WERI-Rb-1 (cell line): ENCODE results near the gene BEND7.

Experiments
- DNase-seq: peaks from one replicate; pipeline ENCODE4 v3.0.0-alpha.2; 2020
- H3K27ac ChIP-seq: fragments of 250-450 bp; sonication (Bioruptor Pico); 2 replicates; pipeline ENCODE4 v1.5.1; 2020; ENCODE audit warnings: mild to moderate bottlenecking, moderate library complexity
- H3K27me3 ChIP-seq: fragments of 250-450 bp; sonication (Bioruptor Pico); 2 replicates; pipeline ENCODE4 v1.5.1; 2021; ENCODE audit warnings: mild to moderate bottlenecking, low read depth, moderate library complexity; ENCODE audit not compliant: insufficient read depth, severe bottlenecking
- H3K36me3 ChIP-seq: fragments of 250-450 bp; sonication (Bioruptor Pico); 2 replicates; pipeline ENCODE4 v1.5.1; 2020; ENCODE audit warnings: mild to moderate bottlenecking, moderate library complexity
- H3K4me3 ChIP-seq: 2 replicates; pipeline ENCODE4 v1.5.1; 2011; ENCODE audit warnings: low read depth, mild to moderate bottlenecking, control low read depth, low read length
- H3K9me3 ChIP-seq: fragments of 250-450 bp; sonication (Bioruptor Pico); 2 replicates; pipeline ENCODE4 v1.5.1; 2021; ENCODE audit warnings: mild to moderate bottlenecking, moderate library complexity; ENCODE audit not compliant: severe bottlenecking
- CTCF ChIP-seq: IDR thresholded peaks from 2 replicates; pipeline ENCODE4 v1.5.1; 2011; ENCODE audit warnings: low read depth, mild to moderate bottlenecking, control low read depth, inconsistent platforms, low read length

The BEND7 gene

GRCh38 chr10:13453896-13454295 is 74.9 kb downstream of the BEND7 start:
- Histone ChIP-seq H3K36me3 (no peaks in the 10 kb centered on the region), H3K27me3 (no peaks in the 10 kb centered on the region), H3K9me3 (no peaks in the 10 kb centered on the region), H3K4me3 (no peak overlapping the region), H3K27ac (no peak overlapping the region)
- no peak for DNase-seq
- no peak for TF ChIP-seq CTCF

- DNase-seq: no peak
- Histone ChIP-seq H3K4me3 (no peak overlapping the region), H3K9me3 (no peaks in the 10 kb centered on the region), H3K27me3 (no peaks in the 10 kb centered on the region), H3K36me3 (no peaks in the 10 kb centered on the region), H3K27ac (no peak overlapping the region)
- no peak for TF ChIP-seq CTCF
Measured at GRCh38 chr10:13450069-13450468, 78.7 kb downstream of the BEND7 start.

- Histone ChIP-seq H3K9me3 (no peaks in the 10 kb centered on the region), H3K4me3 (no peak overlapping the region), H3K27ac (no peak overlapping the region), H3K36me3 (no peaks in the 10 kb centered on the region), H3K27me3 (no peaks in the 10 kb centered on the region)
- no peak for TF ChIP-seq CTCF
- no peak for DNase-seq
Measured at GRCh38 chr10:13449296-13449695, 79.5 kb downstream of the BEND7 start.

GRCh38 chr10:13448216-13448615 is 80.6 kb downstream of the BEND7 start:
- H3K36me3 ChIP-seq: no peaks in the 10 kb centered on the region
- no peak for TF ChIP-seq CTCF
- H3K4me3 ChIP-seq: no peak overlapping the region
- no peak for DNase-seq
- no peaks in the 10 kb centered on the region for H3K9me3 ChIP-seq
- no peaks in the 10 kb centered on the region for H3K27me3 ChIP-seq
- H3K27ac ChIP-seq: no peak overlapping the region

GRCh38 chr10:13445656-13446400 is 83.0 kb downstream of the BEND7 start:
- DNase-seq: no peak
- Histone ChIP-seq H3K36me3 (no peaks in the 10 kb centered on the region), H3K27me3 (no peaks in the 10 kb centered on the region), H3K4me3 (no peak overlapping the region), H3K9me3 (no peaks in the 10 kb centered on the region), H3K27ac (no peak overlapping the region)
- no peak for TF ChIP-seq CTCF

- Histone ChIP-seq H3K36me3 (no peaks in the 10 kb centered on the region), H3K27ac (no peak overlapping the region), H3K27me3 (no peaks in the 10 kb centered on the region), H3K4me3 (no peak overlapping the region), H3K9me3 (no peaks in the 10 kb centered on the region)
- no peak for DNase-seq
- no peak for TF ChIP-seq CTCF
Measured at GRCh38 chr10:13441476-13441875, 87.3 kb downstream of the BEND7 start.
